Measurements from ENCODE around the gene PPP1R11.
A peak's percentile ranks its signal among the peaks of the same experiment; 100 is the strongest.

Gene PPP1R11

GRCh38 chr6:30075094-30075789 is 8.2 kb downstream of the PPP1R11 start, which contains the start of gene RNF39:
TSS of gene RNF39 (minus strand) at chr6:30075769. CDS start at chr6:30075585, 184 bp downstream.
- peaks cover 61 to 65% of the 10 kb centered on the region in 2 donors for H3K27me3 ChIP-seq (ENCODE audit: control insufficient read depth in 1 of 2, insufficient read depth in 2 of 2, low read length in 2 of 2)
- H3K4me1 ChIP-seq (ENCODE audit: control insufficient read depth, insufficient read depth, low read length): peaks cover 22% of the 10 kb centered on the region
- H3K9ac ChIP-seq (ENCODE audit: low read length in 2 of 2): no peak within 1 kb of the TSS
- no peaks in the 10 kb centered on the region for H3K9me3 ChIP-seq (ENCODE audit: control insufficient read depth in 2 of 2, low read length in 2 of 2)
- H3K36me3 ChIP-seq (ENCODE audit: control insufficient read depth in 2 of 2, insufficient read depth in 2 of 2, low read length in 2 of 2): peaks cover under 1 to 2% of the 10 kb centered on the region in 2 donors
- no peak within 1 kb of the TSS for H3K27ac ChIP-seq (ENCODE audit: low read length)
- peak within 1 kb of the TSS in 1 of 2 donors; percentile 47 for H3K4me3 ChIP-seq (ENCODE audit: low read length in 2 of 2)

- Histone ChIP-seq H3K4me1 (ENCODE audit: control insufficient read depth, insufficient read depth, low read length) (peaks cover 22% of the 10 kb centered on the region), H3K4me3 (ENCODE audit: low read length in 2 of 2) (no peak overlapping the region), H3K27ac (ENCODE audit: low read length) (no peak overlapping the region), H3K9me3 (ENCODE audit: control insufficient read depth in 2 of 2, low read length in 2 of 2) (no peaks in the 10 kb centered on the region), H3K9ac (ENCODE audit: low read length in 2 of 2) (no peak overlapping the region), H3K36me3 (ENCODE audit: control insufficient read depth in 2 of 2, insufficient read depth in 2 of 2, low read length in 2 of 2) (no peaks in the 10 kb centered on the region), H3K27me3 (ENCODE audit: control insufficient read depth in 1 of 2, insufficient read depth in 2 of 2, low read length in 2 of 2) (peaks cover 56 to 59% of the 10 kb centered on the region in 2 donors)
Observed at GRCh38 chr6:30075790-30076732, 9.1 kb downstream of the PPP1R11 start.

GRCh38 chr6:30077218-30077617 is 10.2 kb downstream of the PPP1R11 start:
- Histone ChIP-seq H3K27me3 (ENCODE audit: control insufficient read depth in 1 of 2, insufficient read depth in 2 of 2, low read length in 2 of 2) (peaks cover 48 to 49% of the 10 kb centered on the region in 2 donors), H3K9ac (ENCODE audit: low read length in 2 of 2) (no peak overlapping the region), H3K36me3 (ENCODE audit: control insufficient read depth in 2 of 2, insufficient read depth in 2 of 2, low read length in 2 of 2) (no peaks in the 10 kb centered on the region), H3K4me3 (ENCODE audit: low read length in 2 of 2) (no peak overlapping the region), H3K9me3 (ENCODE audit: control insufficient read depth in 2 of 2, low read length in 2 of 2) (no peaks in the 10 kb centered on the region), H3K4me1 (ENCODE audit: control insufficient read depth, insufficient read depth, low read length) (peaks cover 16% of the 10 kb centered on the region), H3K27ac (ENCODE audit: low read length) (no peak overlapping the region)

- Histone ChIP-seq H3K9ac (ENCODE audit: low read length in 2 of 2) (no peak overlapping the region), H3K27ac (ENCODE audit: low read length) (no peak overlapping the region), H3K4me3 (ENCODE audit: low read length in 2 of 2) (no peak overlapping the region), H3K27me3 (ENCODE audit: control insufficient read depth in 1 of 2, insufficient read depth in 2 of 2, low read length in 2 of 2) (peaks cover 21 to 27% of the 10 kb centered on the region in 2 donors), H3K36me3 (ENCODE audit: control insufficient read depth in 2 of 2, insufficient read depth in 2 of 2, low read length in 2 of 2) (no peaks in the 10 kb centered on the region), H3K9me3 (ENCODE audit: control insufficient read depth in 2 of 2, low read length in 2 of 2) (no peaks in the 10 kb centered on the region), H3K4me1 (ENCODE audit: control insufficient read depth, insufficient read depth, low read length) (no peaks in the 10 kb centered on the region)
Observed at GRCh38 chr6:30087876-30088275, 20.9 kb downstream of the PPP1R11 start.

- Histone ChIP-seq H3K4me1 (ENCODE audit: control insufficient read depth, insufficient read depth, low read length) (no peaks in the 10 kb centered on the region), H3K27me3 (ENCODE audit: control insufficient read depth in 1 of 2, insufficient read depth in 2 of 2, low read length in 2 of 2) (peaks cover 33 to 43% of the 10 kb centered on the region in 2 donors), H3K9ac (ENCODE audit: low read length in 2 of 2) (no peak overlapping the region), H3K4me3 (ENCODE audit: low read length in 2 of 2) (no peak overlapping the region), H3K9me3 (ENCODE audit: control insufficient read depth in 2 of 2, low read length in 2 of 2) (no peaks in the 10 kb centered on the region), H3K36me3 (ENCODE audit: control insufficient read depth in 2 of 2, insufficient read depth in 2 of 2, low read length in 2 of 2) (no peaks in the 10 kb centered on the region), H3K27ac (ENCODE audit: low read length) (no peak overlapping the region)
Observed at GRCh38 chr6:30091577-30092381, 24.8 kb downstream of the PPP1R11 start.

GRCh38 chr6:30092852-30093543 is 26.0 kb downstream of the PPP1R11 start:
- Histone ChIP-seq H3K4me3 (ENCODE audit: low read length in 2 of 2) (no peak overlapping the region), H3K27me3 (ENCODE audit: control insufficient read depth in 1 of 2, insufficient read depth in 2 of 2, low read length in 2 of 2) (peaks cover 35 to 53% of the 10 kb centered on the region in 2 donors), H3K4me1 (ENCODE audit: control insufficient read depth, insufficient read depth, low read length) (no peaks in the 10 kb centered on the region), H3K9ac (ENCODE audit: low read length in 2 of 2) (no peak overlapping the region), H3K27ac (ENCODE audit: low read length) (no peak overlapping the region), H3K36me3 (ENCODE audit: control insufficient read depth in 2 of 2, insufficient read depth in 2 of 2, low read length in 2 of 2) (no peaks in the 10 kb centered on the region), H3K9me3 (ENCODE audit: control insufficient read depth in 2 of 2, low read length in 2 of 2) (no peaks in the 10 kb centered on the region)

- Histone ChIP-seq H3K9me3 (ENCODE audit: control insufficient read depth in 2 of 2, low read length in 2 of 2) (no peaks in the 10 kb centered on the region), H3K27ac (ENCODE audit: low read length) (no peak overlapping the region), H3K36me3 (ENCODE audit: control insufficient read depth in 2 of 2, insufficient read depth in 2 of 2, low read length in 2 of 2) (no peaks in the 10 kb centered on the region), H3K4me1 (ENCODE audit: control insufficient read depth, insufficient read depth, low read length) (no peaks in the 10 kb centered on the region), H3K4me3 (ENCODE audit: low read length in 2 of 2) (no peak overlapping the region), H3K9ac (ENCODE audit: low read length in 2 of 2) (no peak overlapping the region), H3K27me3 (ENCODE audit: control insufficient read depth in 1 of 2, insufficient read depth in 2 of 2, low read length in 2 of 2) (peaks cover 40 to 61% of the 10 kb centered on the region in 2 donors)
Observed at GRCh38 chr6:30093951-30094661, 27.1 kb downstream of the PPP1R11 start.

GRCh38 chr6:30096829-30097228 is 29.8 kb downstream of the PPP1R11 start:
- peaks cover 15% of the 10 kb centered on the region for H3K4me1 ChIP-seq (ENCODE audit: control insufficient read depth, insufficient read depth, low read length)
- H3K27me3 ChIP-seq (ENCODE audit: control insufficient read depth in 1 of 2, insufficient read depth in 2 of 2, low read length in 2 of 2): peaks cover 52 to 69% of the 10 kb centered on the region in 2 donors
- H3K27ac ChIP-seq (ENCODE audit: low read length): no peak overlapping the region
- H3K4me3 ChIP-seq (ENCODE audit: low read length in 2 of 2): no peak overlapping the region
- no peaks in the 10 kb centered on the region for H3K9me3 ChIP-seq (ENCODE audit: control insufficient read depth in 2 of 2, low read length in 2 of 2)
- no peak overlapping the region for H3K9ac ChIP-seq (ENCODE audit: low read length in 2 of 2)
- H3K36me3 ChIP-seq (ENCODE audit: control insufficient read depth in 2 of 2, insufficient read depth in 2 of 2, low read length in 2 of 2): no peaks in the 10 kb centered on the region

- H3K27me3 ChIP-seq (ENCODE audit: control insufficient read depth in 1 of 2, insufficient read depth in 2 of 2, low read length in 2 of 2): peaks cover 46 to 63% of the 10 kb centered on the region in 2 donors
- no peak overlapping the region for H3K9ac ChIP-seq (ENCODE audit: low read length in 2 of 2)
- no peak overlapping the region for H3K4me3 ChIP-seq (ENCODE audit: low read length in 2 of 2)
- no peaks in the 10 kb centered on the region for H3K9me3 ChIP-seq (ENCODE audit: control insufficient read depth in 2 of 2, low read length in 2 of 2)
- H3K27ac ChIP-seq (ENCODE audit: low read length): no peak overlapping the region
- H3K36me3 ChIP-seq (ENCODE audit: control insufficient read depth in 2 of 2, insufficient read depth in 2 of 2, low read length in 2 of 2): no peaks in the 10 kb centered on the region
- H3K4me1 ChIP-seq (ENCODE audit: control insufficient read depth, insufficient read depth, low read length): peaks cover 26% of the 10 kb centered on the region
Observed at GRCh38 chr6:30097902-30098768, 31.1 kb downstream of the PPP1R11 start.
